ENCODE data around the gene ALKBH7.

GRCh38 chr19:6417713-6418561 is 45.3 kb downstream of the ALKBH7 start:
- no peak for TF ChIP-seq POLR2A (IDR thresholded peaks at IDR 0.05)
- TF ChIP-seq CTCF (IDR thresholded peaks at IDR 0.05), result peak; percentile 36 to 75 (median 60)
